ENCODE results near the gene MCCC2. TPM values are rescaled to one million over a fixed set of nuclear protein-coding genes. Genes with fewer than 3 reads are reported as not detected.
"Not testable (repeated sequence)": the region's sequence is repeated elsewhere in the genome, so short reads cannot be mapped to it uniquely, and the experiment has no call there.

Gene MCCC2
- total and polyA plus RNA-seq, 4 donors, result 28.0 to 82.4 (median 61.8) TPM

- H3K27ac ChIP-seq (ENCODE audit: low read depth in 1 of 2, low read length in 2 of 2), result no peak overlapping the region
- H3K36me3 ChIP-seq (ENCODE audit: control insufficient read depth in 4 of 4, insufficient read depth in 3 of 4, low read depth in 1 of 4, low read length in 3 of 4), result peaks cover 0 to 10% (median 6%) of the 10 kb centered on the region in 4 donors
- TF ChIP-seq ATF3 (IDR thresholded peaks at IDR 0.05) (no peak), FOXA1 (IDR thresholded peaks at IDR 0.05) (no peak), EGR1 (IDR thresholded peaks at IDR 0.05; ENCODE audit: low read depth in 2 of 2) (no peak), YY1 (IDR thresholded peaks at IDR 0.05) (no peak), RXRA (IDR thresholded peaks at IDR 0.05) (no peak), ZBTB33 (IDR thresholded peaks at IDR 0.05) (no peak), FOXA2 (IDR thresholded peaks at IDR 0.05) (no peak), REST (IDR thresholded peaks at IDR 0.05) (no peak), HNF4A (conservative IDR thresholded peaks at IDR 0.05) (no peak), SP1 (IDR thresholded peaks at IDR 0.05) (no peak), TAF1 (conservative IDR thresholded peaks at IDR 0.05) (no peak), HNF4G (IDR thresholded peaks at IDR 0.05) (no peak), JUND (IDR thresholded peaks at IDR 0.05) (no peak), GABPA (IDR thresholded peaks at IDR 0.05 in 1 of 2, conservative IDR thresholded peaks at IDR 0.05 in 1 of 2) (no peak), NR2F2 (IDR thresholded peaks at IDR 0.05) (no peak), RAD21 (IDR thresholded peaks at IDR 0.05) (no peak), MAX (IDR thresholded peaks at IDR 0.05) (no peak), CTCF (IDR thresholded peaks at IDR 0.05; ENCODE audit: low read depth, low read length, missing input control) (no peak)
- H3K4me3 ChIP-seq (ENCODE audit: low read depth in 1 of 3, low read length in 3 of 3), result no peak overlapping the region
- H3K27me3 ChIP-seq (ENCODE audit: control insufficient read depth in 4 of 4, insufficient read depth in 4 of 4, low read length in 3 of 4), result no peaks in the 10 kb centered on the region
- 71% methylated on average over 5 of the region's 5 CpGs for WGBS
- H3K9me3 ChIP-seq (ENCODE audit: control insufficient read depth in 4 of 4, low read length in 3 of 4), result no peaks in the 10 kb centered on the region
- H3K9ac ChIP-seq (ENCODE audit: low read depth in 1 of 2, low read length in 2 of 2), result no peak overlapping the region
- no peaks in the 10 kb centered on the region for H3K4me1 ChIP-seq (ENCODE audit: control insufficient read depth in 4 of 4, insufficient read depth in 4 of 4, low read length in 3 of 4)
- no peak for DNase-seq (ENCODE audit: low spot score)
Observed at GRCh38 chr5:71569748-71570509, 17.2 kb upstream of the MCCC2 start.

- H3K9me3 ChIP-seq (ENCODE audit: control insufficient read depth in 4 of 4, low read length in 3 of 4); H3K36me3 ChIP-seq (ENCODE audit: control insufficient read depth in 4 of 4, insufficient read depth in 3 of 4, low read depth in 1 of 4, low read length in 3 of 4); DNase-seq (ENCODE audit: low spot score); H3K27me3 ChIP-seq (ENCODE audit: control insufficient read depth in 4 of 4, insufficient read depth in 4 of 4, low read length in 3 of 4); H3K4me3 ChIP-seq (ENCODE audit: low read depth in 1 of 3, low read length in 3 of 3); H3K27ac ChIP-seq (ENCODE audit: low read depth in 1 of 2, low read length in 2 of 2); H3K9ac ChIP-seq (ENCODE audit: low read depth in 1 of 2, low read length in 2 of 2); H3K4me1 ChIP-seq (ENCODE audit: control insufficient read depth in 4 of 4, insufficient read depth in 4 of 4, low read length in 3 of 4): not testable (repeated sequence)
- WGBS, result 95% methylated on average over 7 of the region's 7 CpGs
Observed at GRCh38 chr5:71571811-71572210, 15.3 kb upstream of the MCCC2 start.
